Stimulated activated CD4-positive, alpha-beta T cell treated with anti-CD3 and anti-CD28 coated beads, TNF-alpha, amount 100 ng/mL, for 24 hours (primary cell): ENCODE data around the gene LEF1.

Source experiments
- DNase-seq, 3 experiments: peaks; one replicate each; pipeline ENCODE4 v3.0.0-alpha.2; 2020; ENCODE audit warnings: low read depth in 3 of 3

Gene LEF1

DNA sequence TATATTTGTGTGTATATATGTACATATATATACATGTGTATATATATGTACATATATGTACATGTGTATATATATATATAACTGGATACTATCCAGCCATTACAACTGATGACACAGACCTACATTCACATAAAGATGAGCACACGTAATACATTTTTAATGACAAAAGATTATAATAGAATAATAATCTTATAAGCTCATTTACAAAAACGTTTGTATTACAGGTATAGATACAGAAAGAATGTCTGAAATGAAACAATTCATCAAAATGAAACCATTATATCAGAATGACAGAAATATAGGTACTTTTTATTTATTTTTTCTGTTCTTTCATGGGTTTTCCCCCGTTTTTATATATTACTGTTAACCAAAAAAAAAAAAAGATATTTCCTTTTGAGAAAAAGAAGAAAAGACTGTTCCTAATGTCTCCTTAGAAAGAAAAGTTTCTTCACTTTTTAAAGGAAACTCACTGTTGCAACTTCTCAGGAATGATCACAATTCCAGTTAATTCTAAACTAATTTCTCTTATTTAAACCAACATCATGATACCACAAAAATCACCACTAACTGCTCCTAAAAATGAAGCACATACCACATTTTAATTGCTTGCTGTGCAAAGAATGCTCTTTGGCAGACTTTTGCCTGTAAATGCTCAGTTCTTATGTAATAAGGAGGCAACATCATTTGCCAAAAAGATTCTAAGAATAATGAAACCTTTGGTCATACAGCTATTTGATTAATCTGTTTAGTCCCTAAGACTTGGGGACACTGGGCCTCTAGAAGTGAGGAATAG, 18.9 kb downstream of the LEF1 start:
- DNase-seq = no peak

DNA sequence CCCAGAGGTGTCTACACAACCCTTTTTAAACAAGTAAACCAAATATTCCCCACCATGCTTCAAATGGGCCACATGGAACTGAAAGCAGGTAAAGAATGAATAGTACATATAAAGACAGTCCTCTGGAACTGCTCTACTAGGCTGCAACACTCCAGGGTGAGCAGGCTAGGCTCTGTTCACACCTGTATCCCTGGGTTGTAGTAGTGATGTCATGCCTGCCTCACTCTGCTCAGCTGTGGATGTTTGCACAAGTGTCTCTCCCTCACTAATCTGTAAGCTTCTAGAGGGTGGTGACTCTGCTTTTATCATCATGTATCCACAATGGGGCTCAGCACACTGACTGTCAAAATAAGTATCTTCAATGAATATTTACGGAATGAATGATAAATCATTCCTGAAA, 20.4 kb downstream of the LEF1 start:
- no peak for DNase-seq

GRCh38 chr4:108146819-108147218, 21.9 kb downstream of the LEF1 start:
- no peak for DNase-seq

DNA sequence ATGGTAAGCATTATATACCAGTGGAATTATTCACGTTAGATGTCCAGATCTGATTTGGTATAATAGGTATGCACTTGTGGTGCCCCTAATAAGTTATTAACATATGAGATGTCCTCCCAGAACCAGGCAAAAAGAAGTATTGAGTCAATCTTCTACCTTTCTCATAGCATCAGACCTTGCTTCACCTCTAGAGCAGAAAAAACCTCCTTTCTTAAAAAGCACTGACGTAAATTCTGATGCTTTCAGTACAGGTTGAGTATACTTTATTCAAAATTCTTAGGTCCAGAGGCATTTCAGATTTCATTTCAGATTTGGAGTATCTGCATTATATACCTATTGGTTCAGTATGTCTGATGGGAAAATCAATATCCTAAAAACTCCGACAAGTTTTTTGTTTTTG, 22.4 kb downstream of the LEF1 start:
- DNase-seq = no peak

DNA sequence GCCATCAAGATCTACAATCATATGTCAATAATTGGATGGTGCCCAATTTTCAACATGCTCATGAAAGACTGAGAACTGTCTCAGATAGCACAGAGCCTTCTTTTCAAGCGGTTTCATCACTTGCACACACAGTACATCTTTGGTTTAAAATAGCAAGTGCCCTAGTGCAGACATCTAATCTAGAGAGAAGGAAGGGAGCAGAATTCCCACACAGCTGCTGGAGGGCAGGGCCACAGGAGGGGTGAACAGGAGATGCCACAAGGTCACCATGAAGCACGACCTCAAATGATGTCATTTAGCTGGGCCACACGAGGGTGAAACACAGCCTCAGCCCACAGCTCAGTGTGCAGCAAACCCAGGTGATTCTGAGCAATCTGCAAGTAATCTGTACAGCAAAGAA, 24.3 kb downstream of the LEF1 start:
- DNase-seq = no peak

GRCh38 chr4:108143515-108143914, 25.2 kb downstream of the LEF1 start:
- no peak for DNase-seq

- no peak for DNase-seq
Observed at GRCh38 chr4:108142870-108143269, 25.9 kb downstream of the LEF1 start.

DNA sequence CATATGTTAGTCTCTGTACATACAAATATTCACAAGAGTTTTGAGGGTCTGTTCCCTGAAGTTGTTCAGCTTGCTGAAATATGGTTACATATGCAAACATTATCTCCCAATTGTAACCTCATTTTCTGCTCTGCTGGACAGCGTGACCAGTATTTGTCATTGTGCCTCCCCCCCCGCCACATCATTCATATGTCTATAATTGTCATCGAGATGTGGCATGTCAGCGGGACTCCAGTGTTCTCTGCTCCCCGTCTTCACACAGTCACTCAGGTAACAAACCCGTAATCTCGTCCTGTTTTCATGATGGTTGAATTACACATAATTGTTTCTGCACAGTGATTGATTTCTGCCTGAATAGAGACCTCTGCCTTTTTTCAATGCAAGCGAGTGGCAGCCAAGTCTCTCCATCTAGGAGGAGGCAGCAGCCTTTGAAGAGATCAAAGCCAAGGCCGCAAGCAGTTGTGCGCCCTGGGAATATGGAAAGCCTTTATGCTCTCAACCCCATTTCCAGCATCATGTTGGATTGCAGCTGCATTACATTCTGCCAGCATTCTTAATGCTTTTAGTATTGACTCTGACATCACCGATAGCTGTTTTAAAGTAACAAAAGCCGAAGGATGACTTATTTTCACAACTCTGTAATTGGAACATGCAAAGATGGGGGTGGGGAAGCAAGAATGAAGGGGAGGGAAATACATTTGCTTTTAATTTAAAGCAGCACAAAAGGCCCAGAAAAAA, 27.4 kb downstream of the LEF1 start:
- DNase-seq = no peak

DNA sequence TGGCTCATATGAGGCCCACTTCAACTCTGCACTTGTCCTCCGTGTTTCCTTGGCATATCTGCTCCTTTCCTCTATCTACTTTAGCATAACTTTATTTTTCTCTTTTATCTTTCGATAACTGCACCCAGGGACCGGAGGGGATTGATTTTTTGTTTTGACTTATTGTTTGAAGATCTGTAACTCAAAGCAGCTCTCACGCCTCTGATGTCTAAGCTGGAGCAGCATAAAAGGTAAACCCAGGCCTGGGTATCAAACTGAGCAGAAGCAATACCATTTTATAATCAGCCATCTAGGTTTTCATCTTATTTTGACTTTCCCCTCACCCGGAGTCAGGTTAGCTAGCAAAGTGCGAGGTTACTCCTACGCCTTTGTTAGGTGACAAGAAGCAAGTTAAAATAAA, 28.4 kb downstream of the LEF1 start:
- no peak for DNase-seq

DNA sequence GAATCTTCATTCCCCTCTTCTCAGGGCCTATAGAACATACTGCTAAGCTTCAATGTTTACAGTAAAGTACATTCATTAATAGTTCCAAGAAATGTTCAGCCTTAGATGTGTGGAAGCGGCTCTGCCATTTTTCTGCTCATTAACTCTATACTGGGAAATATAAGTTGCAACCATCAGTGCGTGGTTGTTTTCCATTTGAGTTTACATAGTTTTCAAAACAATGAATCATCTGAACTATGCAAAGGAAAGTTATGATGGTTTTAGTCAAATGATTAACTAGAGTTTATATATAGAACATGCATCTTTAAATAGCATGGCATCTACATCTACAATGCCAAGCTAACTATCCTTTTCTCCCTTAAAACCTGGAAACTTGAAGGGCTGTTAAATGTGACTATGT, 29.6 kb downstream of the LEF1 start:
- no peak for DNase-seq

DNA sequence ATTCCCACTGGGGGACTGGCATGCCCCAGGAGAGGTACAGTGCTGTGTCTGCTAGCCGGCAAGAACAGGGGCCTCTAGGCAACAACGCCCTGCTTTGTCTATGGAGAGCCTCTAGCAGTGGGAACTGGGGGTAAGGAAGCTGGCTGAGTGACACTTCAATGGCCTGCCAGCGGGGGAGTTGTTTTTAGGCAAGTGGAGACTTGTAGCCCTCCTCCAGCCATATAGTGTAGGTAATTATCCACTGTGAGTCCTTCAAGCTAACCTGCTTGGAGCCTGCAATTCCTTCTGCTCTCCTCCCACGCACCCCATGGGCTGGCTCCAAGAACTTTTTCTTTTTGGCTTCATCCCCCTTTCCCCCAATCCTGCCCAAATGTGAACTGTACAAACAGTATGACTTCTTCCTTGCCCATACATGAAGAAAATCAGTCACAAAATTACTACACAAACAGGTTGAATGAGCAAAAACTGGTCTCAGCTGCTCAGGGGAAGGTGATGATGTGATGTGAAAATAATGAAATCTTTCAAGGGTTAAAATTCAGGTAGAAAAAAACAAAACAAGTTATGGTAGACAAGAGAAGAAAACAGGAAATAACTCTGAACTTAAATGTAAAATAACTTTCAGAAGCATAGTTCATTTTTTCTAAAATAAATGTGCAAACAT, 33.1 kb downstream of the LEF1 start:
- DNase-seq = no peak

DNA sequence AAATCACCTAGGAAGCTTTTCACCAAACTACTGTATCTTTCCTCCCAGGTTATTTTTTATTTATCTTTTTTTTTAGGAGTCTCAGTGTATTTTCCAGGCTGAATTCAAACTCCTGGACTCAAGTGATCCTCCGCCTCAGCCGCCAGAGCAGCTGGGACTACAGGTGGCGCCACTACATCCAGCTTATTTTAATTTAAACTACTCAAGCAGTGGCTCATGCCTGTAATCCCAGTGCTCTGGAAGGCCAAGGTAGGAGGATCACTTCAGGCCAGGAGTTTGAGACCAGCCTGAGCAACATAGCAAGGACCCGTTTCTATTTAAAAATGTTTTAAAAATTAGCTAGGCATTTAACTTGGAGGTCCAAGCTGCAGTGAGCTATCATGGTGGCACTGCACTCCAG, 37.8 kb downstream of the LEF1 start:
- DNase-seq = no peak

GRCh38 chr4:108129196-108129595, 39.5 kb downstream of the LEF1 start:
- no peak for DNase-seq

- no peak for DNase-seq
Observed at GRCh38 chr4:108126806-108127205, 41.9 kb downstream of the LEF1 start.

DNA sequence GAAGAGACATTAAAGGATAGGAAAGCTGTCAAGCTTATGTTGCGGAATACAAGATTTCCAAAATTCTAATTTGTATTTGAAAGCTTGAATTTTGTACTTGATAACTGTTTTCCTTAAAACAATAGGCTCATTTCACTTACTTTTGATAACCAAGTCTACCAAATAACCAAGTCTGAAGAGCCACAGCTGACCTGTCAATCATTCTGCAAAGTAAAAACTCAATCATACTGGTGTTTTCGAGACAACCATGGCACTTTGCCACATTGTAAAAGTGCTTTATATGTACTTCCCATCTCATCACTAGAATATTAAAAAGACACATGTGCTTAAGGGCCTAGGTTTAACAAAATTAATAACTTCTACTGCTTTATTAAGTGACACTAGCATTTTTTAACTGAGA, 47.9 kb downstream of the LEF1 start:
- DNase-seq = no peak

DNA sequence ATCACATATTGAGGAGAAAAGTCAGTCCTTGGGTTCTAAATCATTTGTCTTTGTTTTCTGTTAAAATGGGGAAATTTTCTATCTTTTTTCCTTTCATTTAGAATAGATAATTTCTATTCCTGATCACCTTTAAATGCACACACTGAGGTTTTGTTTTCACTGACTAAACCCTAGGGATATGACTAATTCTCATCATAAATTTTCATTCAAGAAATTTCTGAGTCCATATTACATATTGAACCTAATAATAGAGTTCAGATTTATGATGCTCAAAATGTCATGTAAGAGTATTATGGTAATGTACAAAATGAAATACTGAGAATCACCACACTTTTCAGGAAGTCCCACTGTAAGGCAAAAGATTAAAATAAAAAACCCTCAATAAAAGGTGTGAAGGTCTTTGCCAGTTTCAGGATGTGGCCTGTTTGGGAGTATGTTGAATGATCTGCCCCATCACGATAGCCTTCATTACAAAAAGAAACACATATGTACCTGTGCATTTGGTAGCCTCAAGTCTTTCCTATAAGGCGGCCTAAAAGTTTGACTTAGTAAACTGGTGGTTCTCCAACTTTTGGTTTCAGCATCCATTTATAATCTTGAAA, 49.4 kb downstream of the LEF1 start:
- no peak for DNase-seq

GRCh38 chr4:108118505-108118904, 50.2 kb downstream of the LEF1 start:
- no peak for DNase-seq

GRCh38 chr4:108117418-108118182, 51.1 kb downstream of the LEF1 start:
- DNase-seq = no peak

- DNase-seq = no peak
Observed at GRCh38 chr4:108116423-108117168, 52.1 kb downstream of the LEF1 start.

- DNase-seq = no peak
Observed at GRCh38 chr4:108115168-108115526, 53.6 kb downstream of the LEF1 start.

- DNase-seq = no peak
Observed at GRCh38 chr4:108114503-108114902, 54.2 kb downstream of the LEF1 start.
